C1 segment of cervical spinal cord (tissue), 14 donors: ENCODE data around the gene ZNF329.
"Not testable (repeated sequence)": the region's sequence is repeated elsewhere in the genome, so short reads cannot be mapped to it uniquely, and the experiment has no call there.

Experiments
- DNase-seq, 14 donors: peaks; one replicate each; lab custom pipeline; 2025; lab: John Stamatoyannopoulos, UW

The ZNF329 gene

GRCh38 chr19:58150328-58150921 is at the start of gene ZNF329:
ZNF329 (minus strand) TSS chr19:58150789; CDS start chr19:58129503, 21,286 bp downstream.
- peak; percentile 16 to 90 (median 74) for DNase-seq

- no peak for DNase-seq
These were observed 46.5 kb upstream of the ZNF329 start for GRCh38 chr19:58196901-58197616.

- no peak for DNase-seq
These were observed 33.2 kb upstream of the ZNF329 start for GRCh38 chr19:58183817-58184215.

- DNase-seq = peak; percentile 74 to 97 (median 90)
These were observed 32.6 kb upstream of the ZNF329 start, which contains the start of gene ZNF274 for GRCh38 chr19:58182989-58183816. ZNF274 (plus strand) TSS chr19:58183061; CDS start chr19:58183966, 905 bp downstream.

- no peak for DNase-seq
These were observed 32.0 kb upstream of the ZNF329 start for GRCh38 chr19:58182577-58182988.

GRCh38 chr19:58181902-58182576 is 31.4 kb upstream of the ZNF329 start:
- DNase-seq = peak in 1 of 14 donors; percentile 11

- no peak for DNase-seq
These were observed 20.3 kb upstream of the ZNF329 start for GRCh38 chr19:58170860-58171259.

GRCh38 chr19:58166708-58167280 is 16.2 kb upstream of the ZNF329 start:
- no peak for DNase-seq

GRCh38 chr19:58166268-58166667 is 15.7 kb upstream of the ZNF329 start:
- DNase-seq = no peak

- no peak for DNase-seq
These were observed 6.6 kb upstream of the ZNF329 start for GRCh38 chr19:58157045-58157728.

GRCh38 chr19:58154679-58155648 is 4.4 kb upstream of the ZNF329 start:
- peak; percentile 65 to 97 (median 92) for DNase-seq

- DNase-seq = peak in 10 of 14 donors; percentile 1 to 47 (median 28)
These were observed 3.7 kb upstream of the ZNF329 start for GRCh38 chr19:58154287-58154678.

GRCh38 chr19:58153386-58153785 is 2.8 kb upstream of the ZNF329 start:
- no peak for DNase-seq

- DNase-seq = not testable (repeated sequence)
These were observed 3.1 kb downstream of the ZNF329 start for GRCh38 chr19:58147475-58147874.

GRCh38 chr19:58145849-58146248 is 4.7 kb downstream of the ZNF329 start:
- no peak for DNase-seq

GRCh38 chr19:58134244-58134643 is 16.3 kb downstream of the ZNF329 start:
- DNase-seq = no peak

GRCh38 chr19:58129284-58129683 is 21.3 kb downstream of the ZNF329 start:
- DNase-seq = no peak

- DNase-seq = no peak
These were observed 22.4 kb downstream of the ZNF329 start for GRCh38 chr19:58128041-58128685.

- DNase-seq = no peak
These were observed 27.2 kb downstream of the ZNF329 start for GRCh38 chr19:58123354-58123753.
